Mucosa of descending colon (tissue), 3 donors: Measurements from ENCODE around the gene BCL6. TPM values are rescaled to one million over a fixed set of nuclear protein-coding genes. Genes with fewer than 3 reads are reported as not detected.

Source experiments
- total RNA-seq, 3 donors: library from RNA; stranded (reverse); fragmentation: NEBNext Ultra II Directional in 2 of 3; extraction: Animal tissue kit (Norgen Biotek cat#: 25700) in 2 of 3; gene quantifications; one replicate each; pipeline versions ENCODE4 v1.2.1 to v1.2.4, GENCODE V29; 2021 to 2023
- donor health status: DM: no; HTN: no; CAD: no; lungs with moderate emphysema.
- donor health status: DM: no; HTN: no; CAD: no.
- donor health status: DM: no; HTN: yes; CAD: no.

Gene BCL6
- total RNA-seq, 3 donors from 2014 or later = 10.9 to 133 (median 23.8) TPM

Other genes with a start within 250 kb of the BCL6 start
- 10 to 100 TPM in 2 of 3 donors, 1 to 10 TPM in 1; 7.2 to 29.5 (median 23.8) TPM for gene SST, start 75.1 kb downstream of the BCL6 start, total RNA-seq
- not detected for gene RTP2, start 42.9 kb downstream of the BCL6 start, total RNA-seq